DMS 273 (cell line): ENCODE data around the gene FIZ1.

Experiments used
- DNase-seq: peaks from one replicate; lab custom pipeline; 2025; ENCODE audit not compliant: unreplicated experiment; lab: John Stamatoyannopoulos, UW

Gene FIZ1

GRCh38 chr19:55544776-55545439 lies 54.4 kb downstream of the FIZ1 start:
- DNase-seq: no peak

DNA sequence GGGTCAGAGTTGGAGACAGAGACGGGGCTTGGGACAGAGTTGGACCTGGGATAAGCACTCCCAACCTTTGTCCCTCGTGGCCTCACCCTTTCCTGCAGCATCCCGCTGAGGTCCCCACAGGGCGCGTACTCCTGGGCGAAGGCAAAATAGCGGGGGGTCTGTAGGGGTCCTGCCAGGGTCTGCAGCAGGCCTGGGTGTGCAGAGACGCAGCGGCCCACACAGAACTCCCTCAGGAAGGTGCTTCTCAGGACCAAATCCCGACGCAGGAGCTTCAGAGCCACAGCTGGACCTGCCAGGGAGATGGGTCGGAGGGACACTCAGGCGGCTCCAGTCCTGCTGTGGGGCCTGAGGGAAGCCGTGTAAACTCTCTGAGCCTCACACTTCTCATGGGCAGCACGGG lies 55.3 kb downstream of the FIZ1 start:
- no peak for DNase-seq

DNA sequence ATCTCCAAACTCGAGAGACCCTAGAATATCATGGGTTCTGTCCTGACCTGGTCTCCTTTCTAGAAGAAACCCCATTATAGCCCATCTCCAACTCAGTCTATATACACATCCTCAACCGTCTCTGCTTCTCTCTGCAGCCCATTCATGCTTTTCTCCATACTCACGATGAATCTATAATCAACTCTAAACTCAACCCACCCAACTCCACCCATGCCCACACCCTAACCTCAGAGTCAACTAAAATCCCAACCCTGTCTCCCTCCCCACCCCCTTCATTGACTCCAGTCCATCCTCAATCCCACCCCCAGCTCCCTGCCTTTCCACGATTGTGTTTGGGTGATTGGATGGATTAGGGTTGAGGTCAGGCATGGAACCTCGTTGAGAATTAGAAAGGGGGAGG lies 55.8 kb downstream of the FIZ1 start:
- no peak for DNase-seq

GRCh38 chr19:55542292-55542855 lies 56.9 kb downstream of the FIZ1 start:
- no peak for DNase-seq
